Measurements from ENCODE around the gene SPG7. TPM values are rescaled to one million over a fixed set of nuclear protein-coding genes. Genes with fewer than 3 reads are reported as not detected.
"Not testable (repeated sequence)": the region's sequence is repeated elsewhere in the genome, so short reads cannot be mapped to it uniquely, and the experiment has no call there.

SPG7 gene
- 10 to 100 TPM; 68.6 to 76.7 TPM for total RNA-seq

GRCh38 chr16:89507834-89508590, at the start of gene SPG7:
TSS of gene SPG7 (plus strand) at chr16:89508403. CDS start at chr16:89508418, 15 bp downstream.
- Mint-ChIP-seq H3K27me3 (no peaks in the 10 kb centered on the region), H3K4me3 (peak within 1 kb of the TSS; percentile 90), H3K4me1 (peaks cover 31% of the 10 kb centered on the region), H3K9me3 (ENCODE audit: low read depth) (no peaks in the 10 kb centered on the region), H3K36me3 (ENCODE audit: low read depth) (peaks cover 9% of the 10 kb centered on the region), H3K27ac (peak within 1 kb of the TSS; percentile 97)
- intact Hi-C loops (cut with DNase I, micrococcal nuclease) = loop anchor here (1.0 to 10.0 kb wide), 13 partner anchors 18 to 723 kb away; partner anchors contain the start of genes ACSF3 (in 1 of the 2), ANKRD11 (in 1 of the 2), FANCA (in 1 of the 2) and PIEZO1 (in 1 of the 2)
- DNase-seq (peak; percentile 94), ATAC-seq (peak; percentile 74)
- CTCF ChIA-PET = interaction anchor here (0.6 to 1.3 kb wide), 6 partner anchors 41 to 192 kb away, joined by 3 to 4 read pairs (median 3); no protein-coding TSS in a partner anchor
- POLR2A ChIA-PET = interaction anchor here (0.6 to 1.6 kb wide), 6 partner anchors 19 to 196 kb away, joined by 3 to 7 read pairs (median 4); no protein-coding TSS in a partner anchor

GRCh38 chr16:89458551-89458950, 49.7 kb upstream of the SPG7 start:
- no peak overlapping the region for H3K4me3 Mint-ChIP-seq
- H3K36me3 Mint-ChIP-seq (ENCODE audit: low read depth) = peaks cover 18% of the 10 kb centered on the region
- no peak for DNase-seq
- CTCF ChIA-PET = interaction anchor here (1.2 to 1.5 kb wide), 2 partner anchors 8 to 14 kb away, joined by 3 to 4 read pairs; no protein-coding TSS in a partner anchor
- H3K4me1 Mint-ChIP-seq = peaks cover 62% of the 10 kb centered on the region
- no peaks in the 10 kb centered on the region for H3K27me3 Mint-ChIP-seq
- peak overlapping the region; percentile 3 for H3K27ac Mint-ChIP-seq
- no peak for ATAC-seq
- intact Hi-C loops (cut with DNase I, micrococcal nuclease) = no loop called here
- no peaks in the 10 kb centered on the region for H3K9me3 Mint-ChIP-seq (ENCODE audit: low read depth)
- POLR2A ChIA-PET = interaction anchor here (0.6 kb wide), 1 partner anchor 13 kb away, joined by 4 read pairs; no protein-coding TSS in a partner anchor

GRCh38 chr16:89458967-89459366, 49.2 kb upstream of the SPG7 start:
- Mint-ChIP-seq H3K36me3 (ENCODE audit: low read depth) (peaks cover 18% of the 10 kb centered on the region), H3K4me3 (no peak overlapping the region), H3K4me1 (peaks cover 61% of the 10 kb centered on the region), H3K27ac (peak overlapping the region; percentile 3), H3K27me3 (no peaks in the 10 kb centered on the region), H3K9me3 (ENCODE audit: low read depth) (no peaks in the 10 kb centered on the region)
- intact Hi-C loops (cut with DNase I, micrococcal nuclease) = no loop called here
- ATAC-seq (no peak), DNase-seq (no peak)
- CTCF ChIA-PET = interaction anchor here (1.2 to 1.5 kb wide), 2 partner anchors 8 to 15 kb away, joined by 3 to 4 read pairs; no protein-coding TSS in a partner anchor
- POLR2A ChIA-PET = no interaction called here

GRCh38 chr16:89460556-89460955, 47.6 kb upstream of the SPG7 start:
- ATAC-seq (no peak), DNase-seq (no peak)
- H3K4me3 Mint-ChIP-seq = no peak overlapping the region
- ChIA-PET POLR2A (interaction anchor here (1.3 kb wide), 1 partner anchor 25 kb away, joined by 4 read pairs; no protein-coding TSS in a partner anchor), CTCF (interaction anchor here (1.3 kb wide), 1 partner anchor 65 kb away, joined by 3 read pairs; no protein-coding TSS in a partner anchor)
- H3K36me3 Mint-ChIP-seq (ENCODE audit: low read depth) = peaks cover 16% of the 10 kb centered on the region
- intact Hi-C loops (cut with DNase I, micrococcal nuclease) = no loop called here
- H3K27ac Mint-ChIP-seq = no peak overlapping the region
- no peaks in the 10 kb centered on the region for H3K27me3 Mint-ChIP-seq
- peaks cover 65% of the 10 kb centered on the region for H3K4me1 Mint-ChIP-seq
- no peaks in the 10 kb centered on the region for H3K9me3 Mint-ChIP-seq (ENCODE audit: low read depth)

GRCh38 chr16:89461890-89462289, 46.3 kb upstream of the SPG7 start:
- DNase-seq; H3K4me3 Mint-ChIP-seq; H3K27ac Mint-ChIP-seq; ATAC-seq; H3K27me3 Mint-ChIP-seq; H3K9me3 Mint-ChIP-seq (ENCODE audit: low read depth); intact Hi-C loops (cut with DNase I, micrococcal nuclease): not testable (repeated sequence)
- Mint-ChIP-seq H3K36me3 (ENCODE audit: low read depth) (peaks cover 17% of the 10 kb centered on the region), H3K4me1 (peaks cover 66% of the 10 kb centered on the region)
- CTCF ChIA-PET = interaction anchor here (0.9 to 1.3 kb wide), 2 partner anchors 66 to 91 kb away, joined by 3 read pairs; no protein-coding TSS in a partner anchor
- POLR2A ChIA-PET = interaction anchor here (0.6 kb wide), 1 partner anchor 27 kb away, joined by 3 read pairs; no protein-coding TSS in a partner anchor

GRCh38 chr16:89462639-89463038, 45.6 kb upstream of the SPG7 start:
- H3K4me3 Mint-ChIP-seq; POLR2A ChIA-PET; ATAC-seq; DNase-seq; H3K27me3 Mint-ChIP-seq; CTCF ChIA-PET; intact Hi-C loops (cut with DNase I, micrococcal nuclease); H3K9me3 Mint-ChIP-seq (ENCODE audit: low read depth); H3K27ac Mint-ChIP-seq: not testable (repeated sequence)
- Mint-ChIP-seq H3K4me1 (peaks cover 71% of the 10 kb centered on the region), H3K36me3 (ENCODE audit: low read depth) (peaks cover 20% of the 10 kb centered on the region)

- H3K27me3 Mint-ChIP-seq; POLR2A ChIA-PET; ATAC-seq; DNase-seq; intact Hi-C loops (cut with DNase I, micrococcal nuclease); CTCF ChIA-PET; H3K4me3 Mint-ChIP-seq; H3K27ac Mint-ChIP-seq; H3K9me3 Mint-ChIP-seq (ENCODE audit: low read depth): not testable (repeated sequence)
- Mint-ChIP-seq H3K36me3 (ENCODE audit: low read depth) (peaks cover 21% of the 10 kb centered on the region), H3K4me1 (peaks cover 75% of the 10 kb centered on the region)
Observed at GRCh38 chr16:89463312-89463711, 44.9 kb upstream of the SPG7 start.

- Mint-ChIP-seq H3K4me1 (peaks cover 73% of the 10 kb centered on the region), H3K9me3 (ENCODE audit: low read depth) (no peaks in the 10 kb centered on the region), H3K4me3 (no peak overlapping the region), H3K27me3 (no peaks in the 10 kb centered on the region), H3K36me3 (ENCODE audit: low read depth) (peaks cover 14% of the 10 kb centered on the region), H3K27ac (no peak overlapping the region)
- DNase-seq = no peak
- POLR2A ChIA-PET = interaction anchor here (0.5 to 1.1 kb wide), 3 partner anchors 10 to 609 kb away, joined by 3 to 4 read pairs (median 4); no protein-coding TSS in a partner anchor
- intact Hi-C loops (cut with DNase I, micrococcal nuclease) = no loop called here
- ATAC-seq = no peak
- CTCF ChIA-PET = interaction anchor here (0.5 to 1.6 kb wide), 8 partner anchors 8 to 121 kb away, joined by 3 to 4 read pairs (median 3); no protein-coding TSS in a partner anchor
Observed at GRCh38 chr16:89466920-89467319, 41.3 kb upstream of the SPG7 start.

- ATAC-seq (no peak), DNase-seq (no peak)
- Mint-ChIP-seq H3K9me3 (ENCODE audit: low read depth) (no peaks in the 10 kb centered on the region), H3K4me3 (no peak overlapping the region), H3K36me3 (ENCODE audit: low read depth) (peaks cover 14% of the 10 kb centered on the region), H3K27me3 (no peaks in the 10 kb centered on the region), H3K27ac (no peak overlapping the region), H3K4me1 (peaks cover 76% of the 10 kb centered on the region)
- intact Hi-C loops (cut with DNase I, micrococcal nuclease) = no loop called here
- ChIA-PET CTCF (interaction anchor here (0.5 to 1.6 kb wide), 5 partner anchors 9 to 122 kb away, joined by 3 to 4 read pairs (median 3); no protein-coding TSS in a partner anchor), POLR2A (interaction anchor here (1.1 kb wide), 1 partner anchor 106 kb away, joined by 4 read pairs; no protein-coding TSS in a partner anchor)
Observed at GRCh38 chr16:89467382-89467781, 40.8 kb upstream of the SPG7 start.

GRCh38 chr16:89472711-89473075, 35.5 kb upstream of the SPG7 start:
- Mint-ChIP-seq H3K27me3 (no peaks in the 10 kb centered on the region), H3K27ac (peak overlapping the region; percentile 11), H3K36me3 (ENCODE audit: low read depth) (peaks cover 23% of the 10 kb centered on the region), H3K9me3 (ENCODE audit: low read depth) (no peaks in the 10 kb centered on the region), H3K4me1 (peaks cover 88% of the 10 kb centered on the region), H3K4me3 (no peak overlapping the region)
- intact Hi-C loops (cut with DNase I, micrococcal nuclease) = no loop called here
- CTCF ChIA-PET = no interaction called here
- no peak for DNase-seq
- no peak for ATAC-seq
- POLR2A ChIA-PET = interaction anchor here (1.5 kb wide), 1 partner anchor 32 kb away, joined by 5 read pairs; no protein-coding TSS in a partner anchor

GRCh38 chr16:89473136-89473712, 35.0 kb upstream of the SPG7 start:
- CTCF ChIA-PET = no interaction called here

More at GRCh38 chr16:89473136-89473712, 35.0 kb upstream of the SPG7 start:
- DNase-seq = no peak
- no peak overlapping the region for H3K4me3 Mint-ChIP-seq
- peaks cover 88% of the 10 kb centered on the region for H3K4me1 Mint-ChIP-seq
- POLR2A ChIA-PET = interaction anchor here (1.0 to 1.6 kb wide), 3 partner anchors 11 to 123 kb away, joined by 3 to 5 read pairs (median 4); no protein-coding TSS in a partner anchor
- peaks cover 22% of the 10 kb centered on the region for H3K36me3 Mint-ChIP-seq (ENCODE audit: low read depth)
- no peaks in the 10 kb centered on the region for H3K27me3 Mint-ChIP-seq
- intact Hi-C loops (cut with DNase I, micrococcal nuclease) = no loop called here
- no peak for ATAC-seq
- no peak overlapping the region for H3K27ac Mint-ChIP-seq
- no peaks in the 10 kb centered on the region for H3K9me3 Mint-ChIP-seq (ENCODE audit: low read depth)

Data from activated CD4-positive, alpha-beta T cell treated with anti-CD3 and anti-CD28 coated beads for 36 hours (primary cell).